IPS-20b (cell line): ENCODE results near the gene ALOX15.

Source experiments
- H3K27ac ChIP-seq: one replicate; pipeline ENCODE4 v1.5.1; 2013; ENCODE audit warnings: low read length
- H3K27me3 ChIP-seq: 2 replicates; pipeline ENCODE4 v1.6.1; 2013; ENCODE audit warnings: mild to moderate bottlenecking, low read length, inconsistent platforms; ENCODE audit not compliant: insufficient read depth
- H3K36me3 ChIP-seq: 2 replicates; pipeline ENCODE4 v1.6.1; 2013; ENCODE audit warnings: low read depth, mild to moderate bottlenecking, inconsistent platforms, low read length, moderate library complexity; ENCODE audit not compliant: insufficient read depth
- H3K4me1 ChIP-seq: 2 replicates; pipeline ENCODE4 v1.6.1; 2013; ENCODE audit warnings: mild to moderate bottlenecking, control low read depth, inconsistent platforms, low read length, moderate library complexity; ENCODE audit not compliant: insufficient read depth
- H3K4me3 ChIP-seq: 2 replicates; pipeline ENCODE4 v1.5.1; 2013; ENCODE audit warnings: mild to moderate bottlenecking, low read length, inconsistent platforms
- H3K9ac ChIP-seq: 2 replicates; pipeline ENCODE4 v1.6.1; 2013; ENCODE audit warnings: low read depth, mild to moderate bottlenecking, inconsistent platforms, low read length, moderate library complexity
- H3K9me3 ChIP-seq: 2 replicates; pipeline ENCODE4 v1.6.1; 2013; ENCODE audit warnings: mild to moderate bottlenecking, low read depth, low read length, inconsistent platforms; ENCODE audit not compliant: insufficient read depth

Gene ALOX15

GRCh38 chr17:4588898-4589625 lies 52.4 kb downstream of the ALOX15 start:
- Histone ChIP-seq H3K27me3 (peaks cover 36% of the 10 kb centered on the region), H3K4me3 (no peak overlapping the region), H3K27ac (no peak overlapping the region), H3K9ac (no peak overlapping the region), H3K9me3 (no peaks in the 10 kb centered on the region), H3K4me1 (no peaks in the 10 kb centered on the region; the same call in 1 of the 2 replicates), H3K36me3 (no peaks in the 10 kb centered on the region)

GRCh38 chr17:4588391-4588790 lies 53.1 kb downstream of the ALOX15 start:
- H3K4me3 ChIP-seq: no peak overlapping the region
- H3K4me1 ChIP-seq: peaks cover 3% of the 10 kb centered on the region; the same call in 1 of the 2 replicates
- H3K36me3 ChIP-seq: no peaks in the 10 kb centered on the region
- H3K9me3 ChIP-seq: no peaks in the 10 kb centered on the region
- no peak overlapping the region for H3K27ac ChIP-seq
- peaks cover 43% of the 10 kb centered on the region for H3K27me3 ChIP-seq
- no peak overlapping the region for H3K9ac ChIP-seq

GRCh38 chr17:4587803-4588202 lies 53.7 kb downstream of the ALOX15 start:
- Histone ChIP-seq H3K36me3 (no peaks in the 10 kb centered on the region), H3K9ac (no peak overlapping the region), H3K4me1 (peaks cover 3% of the 10 kb centered on the region; the same call in 1 of the 2 replicates), H3K4me3 (no peak overlapping the region), H3K27me3 (peaks cover 49% of the 10 kb centered on the region), H3K9me3 (no peaks in the 10 kb centered on the region), H3K27ac (no peak overlapping the region)

- H3K27me3 ChIP-seq: peaks cover 55% of the 10 kb centered on the region
- no peak overlapping the region for H3K4me3 ChIP-seq
- H3K36me3 ChIP-seq: no peaks in the 10 kb centered on the region
- no peaks in the 10 kb centered on the region for H3K9me3 ChIP-seq
- no peak overlapping the region for H3K9ac ChIP-seq
- H3K4me1 ChIP-seq: peaks cover 3% of the 10 kb centered on the region; the same call in 1 of the 2 replicates
- no peak overlapping the region for H3K27ac ChIP-seq
These were observed 54.3 kb downstream of the ALOX15 start for GRCh38 chr17:4587195-4587594.

GRCh38 chr17:4586043-4586442 lies 55.4 kb downstream of the ALOX15 start:
- Histone ChIP-seq H3K9ac (no peak overlapping the region), H3K27me3 (peaks cover 55% of the 10 kb centered on the region), H3K36me3 (no peaks in the 10 kb centered on the region), H3K9me3 (no peaks in the 10 kb centered on the region), H3K27ac (no peak overlapping the region), H3K4me3 (no peak overlapping the region), H3K4me1 (peaks cover 3% of the 10 kb centered on the region; the same call in 1 of the 2 replicates)

GRCh38 chr17:4585638-4585994 lies 55.9 kb downstream of the ALOX15 start:
- Histone ChIP-seq H3K9ac (no peak overlapping the region), H3K4me3 (no peak overlapping the region), H3K9me3 (no peaks in the 10 kb centered on the region), H3K36me3 (no peaks in the 10 kb centered on the region), H3K27me3 (peaks cover 55% of the 10 kb centered on the region), H3K4me1 (peaks cover 3% of the 10 kb centered on the region; the same call in 1 of the 2 replicates), H3K27ac (no peak overlapping the region)

- Histone ChIP-seq H3K36me3 (no peaks in the 10 kb centered on the region), H3K4me3 (peak overlapping the region; percentile 66; the same call in 1 of the 2 replicates), H3K27me3 (peaks cover 55% of the 10 kb centered on the region), H3K9me3 (no peaks in the 10 kb centered on the region), H3K9ac (no peak overlapping the region), H3K4me1 (peaks cover 3% of the 10 kb centered on the region; the same call in 1 of the 2 replicates), H3K27ac (no peak overlapping the region)
These were observed 56.4 kb downstream of the ALOX15 start for GRCh38 chr17:4584917-4585637.

GRCh38 chr17:4584101-4584916 lies 57.2 kb downstream of the ALOX15 start, which contains the start of gene SMTNL2:
TSS of gene SMTNL2 (plus strand) at chr17:4584529. CDS start at chr17:4584606, 77 bp downstream.
- no peak within 1 kb of the TSS for H3K9ac ChIP-seq
- peaks cover 55% of the 10 kb centered on the region for H3K27me3 ChIP-seq
- H3K36me3 ChIP-seq: no peaks in the 10 kb centered on the region
- no peak within 1 kb of the TSS for H3K27ac ChIP-seq
- peak within 1 kb of the TSS; percentile 66 for H3K4me3 ChIP-seq
- peaks cover 3% of the 10 kb centered on the region; the same call in 1 of the 2 replicates for H3K4me1 ChIP-seq
- no peaks in the 10 kb centered on the region for H3K9me3 ChIP-seq

- Histone ChIP-seq H3K4me3 (peak overlapping the region; percentile 66), H3K27ac (no peak overlapping the region), H3K4me1 (peaks cover 3% of the 10 kb centered on the region; the same call in 1 of the 2 replicates), H3K9me3 (no peaks in the 10 kb centered on the region), H3K27me3 (peaks cover 55% of the 10 kb centered on the region), H3K36me3 (no peaks in the 10 kb centered on the region), H3K9ac (no peak overlapping the region)
These were observed 57.7 kb downstream of the ALOX15 start for GRCh38 chr17:4583782-4584100.

- H3K4me1 ChIP-seq: peaks cover 3% of the 10 kb centered on the region; the same call in 1 of the 2 replicates
- H3K27me3 ChIP-seq: peaks cover 55% of the 10 kb centered on the region
- no peaks in the 10 kb centered on the region for H3K9me3 ChIP-seq
- H3K9ac ChIP-seq: no peak overlapping the region
- H3K4me3 ChIP-seq: no peak overlapping the region; the same call in 1 of the 2 replicates
- no peak overlapping the region for H3K27ac ChIP-seq
- no peaks in the 10 kb centered on the region for H3K36me3 ChIP-seq
These were observed 58.3 kb downstream of the ALOX15 start for GRCh38 chr17:4583206-4583605.

GRCh38 chr17:4582691-4583090 lies 58.8 kb downstream of the ALOX15 start:
- Histone ChIP-seq H3K27me3 (peaks cover 55% of the 10 kb centered on the region), H3K4me3 (no peak overlapping the region), H3K36me3 (no peaks in the 10 kb centered on the region), H3K27ac (no peak overlapping the region), H3K9me3 (no peaks in the 10 kb centered on the region), H3K4me1 (peaks cover 3% of the 10 kb centered on the region; the same call in 1 of the 2 replicates), H3K9ac (no peak overlapping the region)
